Activated B cell treated with CpG ODN at 0.5 μM for 24 hours (primary cell): ENCODE results near the gene ASAP2. TPM values are rescaled to one million over a fixed set of nuclear protein-coding genes. Genes with fewer than 3 reads are reported as not detected.
A peak's percentile ranks its signal among the peaks of the same experiment; 100 is the strongest.

Source experiments
- ATAC-seq: fragments of 200-7000 bp; cut with Tn5 transposase; one replicate; pipeline ENCODE4 v1.10.0; 2021; ENCODE audit warnings: low read depth, mild to moderate bottlenecking, moderate library complexity
- CTCF ChIA-PET: fragments of 350-600 bp; sonication (Branson Sonifier 250); formaldehyde crosslinking; loops from one replicate; lab custom pipeline; 2021; ENCODE audit warnings: antibody characterized with exemption; lab: Charles Lee
- POLR2A ChIA-PET: fragments of 350-600 bp; sonication (Branson Sonifier 250); formaldehyde crosslinking; loops from one replicate; lab custom pipeline; 2021; ENCODE audit warnings: antibody characterized with exemption; lab: Charles Lee
- DNase-seq: peaks from one replicate; pipeline ENCODE4 v3.0.0; 2022
- H3K27ac Mint-ChIP-seq: one replicate; pipeline ENCODE4 v1.8.0; 2020; ENCODE audit warnings: mixed read lengths
- H3K27me3 Mint-ChIP-seq: one replicate; pipeline ENCODE4 v1.8.0; 2021; ENCODE audit warnings: mixed read lengths
- H3K36me3 Mint-ChIP-seq: one replicate; pipeline ENCODE4 v1.8.0; 2021; ENCODE audit warnings: low read depth, mixed read lengths
- H3K4me1 Mint-ChIP-seq: one replicate; pipeline ENCODE4 v1.8.0; 2021; ENCODE audit warnings: mixed read lengths
- H3K4me3 Mint-ChIP-seq: one replicate; pipeline ENCODE4 v1.8.0; 2020; ENCODE audit warnings: mild to moderate bottlenecking, mixed read lengths
- H3K9me3 Mint-ChIP-seq: one replicate; pipeline ENCODE4 v1.8.0; 2020; ENCODE audit warnings: mixed read lengths
- intact Hi-C: fragments of 100-400 bp; cut with micrococcal nuclease; formaldehyde crosslinking; loops from one replicate; pipeline ENCODE4 v1.15.1; 2024
- total RNA-seq: library from RNA; stranded (reverse); gene quantifications from 2 replicates; pipeline ENCODE4 v1.2.3, GENCODE V29; 2022
- TF ChIP-seq, protein P1 (sequence below): fragments of 200-600 bp; IDR thresholded peaks from one replicate; pipeline ENCODE4 v1.8.0; 2022; ENCODE audit warnings: antibody characterized with exemption, mild to moderate bottlenecking

Gene ASAP2
- total RNA-seq, 1 donor from 2014 or later = not detected

DNA sequence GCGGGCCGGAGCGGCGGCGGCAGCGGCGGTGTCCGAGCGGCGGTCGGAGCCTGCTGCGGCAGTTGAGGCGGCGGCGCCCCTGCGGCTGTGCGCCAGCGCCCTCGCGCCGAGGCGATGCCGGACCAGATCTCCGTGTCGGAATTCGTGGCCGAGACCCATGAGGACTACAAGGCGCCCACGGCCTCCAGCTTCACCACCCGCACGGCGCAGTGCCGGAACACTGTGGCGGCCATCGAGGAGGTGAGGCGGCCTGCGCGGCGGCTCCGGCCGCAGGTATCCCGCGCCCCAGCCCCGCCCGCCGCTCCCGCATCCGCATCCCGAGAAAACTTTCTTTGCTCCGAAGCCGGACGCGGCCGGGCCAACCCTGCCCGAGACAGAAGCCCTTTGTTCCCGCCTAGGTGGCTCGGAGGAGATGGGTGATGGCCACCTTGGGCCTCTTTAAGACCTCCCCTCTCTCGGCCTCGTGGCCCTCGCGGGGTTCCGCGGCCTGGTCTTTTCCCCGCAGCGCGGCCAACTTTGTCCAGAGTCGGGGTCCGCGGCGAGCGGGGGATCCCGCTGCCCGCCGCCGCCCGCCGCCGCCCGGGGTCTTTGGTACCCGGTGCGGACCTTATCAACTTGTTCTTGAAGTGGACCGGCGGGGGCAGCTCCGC lies 504 bp downstream of the ASAP2 start:
- ATAC-seq = no peak
- peak; percentile 17 for DNase-seq
- TF ChIP-seq, protein P1, sequence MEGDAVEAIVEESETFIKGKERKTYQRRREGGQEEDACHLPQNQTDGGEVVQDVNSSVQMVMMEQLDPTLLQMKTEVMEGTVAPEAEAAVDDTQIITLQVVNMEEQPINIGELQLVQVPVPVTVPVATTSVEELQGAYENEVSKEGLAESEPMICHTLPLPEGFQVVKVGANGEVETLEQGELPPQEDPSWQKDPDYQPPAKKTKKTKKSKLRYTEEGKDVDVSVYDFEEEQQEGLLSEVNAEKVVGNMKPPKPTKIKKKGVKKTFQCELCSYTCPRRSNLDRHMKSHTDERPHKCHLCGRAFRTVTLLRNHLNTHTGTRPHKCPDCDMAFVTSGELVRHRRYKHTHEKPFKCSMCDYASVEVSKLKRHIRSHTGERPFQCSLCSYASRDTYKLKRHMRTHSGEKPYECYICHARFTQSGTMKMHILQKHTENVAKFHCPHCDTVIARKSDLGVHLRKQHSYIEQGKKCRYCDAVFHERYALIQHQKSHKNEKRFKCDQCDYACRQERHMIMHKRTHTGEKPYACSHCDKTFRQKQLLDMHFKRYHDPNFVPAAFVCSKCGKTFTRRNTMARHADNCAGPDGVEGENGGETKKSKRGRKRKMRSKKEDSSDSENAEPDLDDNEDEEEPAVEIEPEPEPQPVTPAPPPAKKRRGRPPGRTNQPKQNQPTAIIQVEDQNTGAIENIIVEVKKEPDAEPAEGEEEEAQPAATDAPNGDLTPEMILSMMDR = no peak
- Mint-ChIP-seq H3K27me3 (peaks cover 38% of the 10 kb centered on the region), H3K4me1 (peaks cover 10% of the 10 kb centered on the region), H3K36me3 (no peaks in the 10 kb centered on the region), H3K9me3 (no peaks in the 10 kb centered on the region), H3K27ac (no peak overlapping the region), H3K4me3 (peak overlapping the region; percentile 64)
- CTCF ChIA-PET = no interaction called here
- intact Hi-C loops = no loop called here
- POLR2A ChIA-PET = no interaction called here

GRCh38 chr2:9207641-9208311 lies 1.2 kb downstream of the ASAP2 start:
- Mint-ChIP-seq H3K9me3 (no peaks in the 10 kb centered on the region), H3K4me1 (peaks cover 10% of the 10 kb centered on the region), H3K27ac (no peak overlapping the region), H3K4me3 (peak overlapping the region; percentile 56), H3K27me3 (peaks cover 38% of the 10 kb centered on the region), H3K36me3 (no peaks in the 10 kb centered on the region)
- CTCF ChIA-PET = no interaction called here
- DNase-seq = no peak
- intact Hi-C loops = no loop called here
- TF ChIP-seq, protein P1 = no peak
- POLR2A ChIA-PET = no interaction called here
- no peak for ATAC-seq

- Mint-ChIP-seq H3K9me3 (no peaks in the 10 kb centered on the region), H3K4me1 (peaks cover 10% of the 10 kb centered on the region), H3K4me3 (no peak overlapping the region), H3K27me3 (peaks cover 34% of the 10 kb centered on the region), H3K36me3 (no peaks in the 10 kb centered on the region), H3K27ac (no peak overlapping the region)
- CTCF ChIA-PET = no interaction called here
- intact Hi-C loops = no loop called here
- ATAC-seq (no peak), DNase-seq (no peak)
- POLR2A ChIA-PET = no interaction called here
- TF ChIP-seq, protein P1 = no peak
These were observed 2.3 kb downstream of the ASAP2 start for GRCh38 chr2:9208875-9209274.

- Mint-ChIP-seq H3K36me3 (no peaks in the 10 kb centered on the region), H3K4me3 (no peak overlapping the region), H3K27me3 (peaks cover 29% of the 10 kb centered on the region), H3K27ac (no peak overlapping the region), H3K9me3 (no peaks in the 10 kb centered on the region), H3K4me1 (peaks cover 10% of the 10 kb centered on the region)
- ATAC-seq = no peak
- ChIA-PET POLR2A (no interaction called here), CTCF (no interaction called here)
- no peak for DNase-seq
- intact Hi-C loops = no loop called here
- TF ChIP-seq, protein P1 = no peak
These were observed 3.4 kb downstream of the ASAP2 start for GRCh38 chr2:9210030-9210429.

GRCh38 chr2:9211496-9211895 lies 4.9 kb downstream of the ASAP2 start:
- CTCF ChIA-PET = no interaction called here
- no peak for DNase-seq
- ATAC-seq = no peak

More at GRCh38 chr2:9211496-9211895, 4.9 kb downstream of the ASAP2 start:
- peaks cover 4% of the 10 kb centered on the region for H3K4me1 Mint-ChIP-seq
- TF ChIP-seq, protein P1 = no peak
- no peaks in the 10 kb centered on the region for H3K36me3 Mint-ChIP-seq
- POLR2A ChIA-PET = no interaction called here
- H3K9me3 Mint-ChIP-seq = no peaks in the 10 kb centered on the region
- H3K27ac Mint-ChIP-seq = no peak overlapping the region
- H3K4me3 Mint-ChIP-seq = no peak overlapping the region
- peaks cover 28% of the 10 kb centered on the region for H3K27me3 Mint-ChIP-seq
- intact Hi-C loops = no loop called here
